Measurements from ENCODE around the gene RAN.
"Not testable (repeated sequence)": the region's sequence is repeated elsewhere in the genome, so short reads cannot be mapped to it uniquely, and the experiment has no call there.

- not testable (repeated sequence) for TF ChIP-seq CTCF (IDR thresholded peaks at IDR 0.05); TEAD4 (IDR thresholded peaks at IDR 0.05; ENCODE audit: borderline replicate concordance, insufficient read depth); NFIC (IDR thresholded peaks at IDR 0.05; ENCODE audit: borderline replicate concordance); TAF1 (IDR thresholded peaks at IDR 0.05; ENCODE audit: borderline replicate concordance, low read depth, low read length); FOXM1 (IDR thresholded peaks at IDR 0.05; ENCODE audit: low read depth); MXI1 (IDR thresholded peaks at IDR 0.05; ENCODE audit: low read depth, low read length); USF1 (IDR thresholded peaks at IDR 0.05; ENCODE audit: borderline replicate concordance, low read depth); SIN3A (IDR thresholded peaks at IDR 0.05; ENCODE audit: borderline replicate concordance, low read depth, low read length); EP300 (IDR thresholded peaks at IDR 0.05; ENCODE audit: borderline replicate concordance in 1 of 2, low read depth in 1 of 2, low read length in 1 of 2); RAD21 (IDR thresholded peaks at IDR 0.05; ENCODE audit: low read length)
- TF ChIP-seq, protein P1, sequence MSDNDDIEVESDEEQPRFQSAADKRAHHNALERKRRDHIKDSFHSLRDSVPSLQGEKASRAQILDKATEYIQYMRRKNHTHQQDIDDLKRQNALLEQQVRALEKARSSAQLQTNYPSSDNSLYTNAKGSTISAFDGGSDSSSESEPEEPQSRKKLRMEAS (IDR thresholded peaks at IDR 0.05; ENCODE audit: low read depth): not testable (repeated sequence)
Measured at GRCh38 chr12:130904936-130905455, 33.1 kb downstream of the RAN start.

All from SK-N-SH (cell line).